NCI-H748 treated with DMSO at 0.1 percent for 48 hours (cell line): ENCODE measurements around the gene ZNF358.
"Not testable (repeated sequence)": the region's sequence is repeated elsewhere in the genome, so short reads cannot be mapped to it uniquely, and the experiment has no call there.

Experiments
- DNase-seq: peaks from one replicate; lab custom pipeline; 2025; lab: John Stamatoyannopoulos, UW

The ZNF358 gene

GRCh38 chr19:7535998-7536695 lies 20.2 kb downstream of the ZNF358 start:
- DNase-seq = no peak

GRCh38 chr19:7538990-7539389 lies 23.1 kb downstream of the ZNF358 start:
- not testable (repeated sequence) for DNase-seq

GRCh38 chr19:7539827-7540425 lies 24.0 kb downstream of the ZNF358 start:
- DNase-seq = no peak

- no peak for DNase-seq
These were observed 25.0 kb downstream of the ZNF358 start for GRCh38 chr19:7540761-7541474.

GRCh38 chr19:7541475-7541824 lies 25.5 kb downstream of the ZNF358 start:
- no peak for DNase-seq

- no peak for DNase-seq
These were observed 26.0 kb downstream of the ZNF358 start for GRCh38 chr19:7541828-7542443.

GRCh38 chr19:7542556-7543348 lies 26.8 kb downstream of the ZNF358 start:
- DNase-seq = no peak

GRCh38 chr19:7544626-7545025 lies 28.7 kb downstream of the ZNF358 start:
- no peak for DNase-seq

GRCh38 chr19:7545300-7545699 lies 29.4 kb downstream of the ZNF358 start:
- no peak for DNase-seq

- DNase-seq = no peak
These were observed 30.0 kb downstream of the ZNF358 start for GRCh38 chr19:7545904-7546303.

- no peak for DNase-seq
These were observed 31.3 kb downstream of the ZNF358 start for GRCh38 chr19:7547159-7547558.

- DNase-seq = no peak
These were observed 33.7 kb downstream of the ZNF358 start for GRCh38 chr19:7549429-7550148.

- DNase-seq = no peak
These were observed 34.4 kb downstream of the ZNF358 start for GRCh38 chr19:7550169-7550770.

GRCh38 chr19:7550987-7551761 lies 35.3 kb downstream of the ZNF358 start:
- DNase-seq = no peak

- DNase-seq = no peak
These were observed 36.9 kb downstream of the ZNF358 start for GRCh38 chr19:7552781-7553180.

GRCh38 chr19:7554565-7554964 lies 38.7 kb downstream of the ZNF358 start:
- DNase-seq = no peak

GRCh38 chr19:7554990-7555864 lies 39.3 kb downstream of the ZNF358 start:
- DNase-seq = no peak

- no peak for DNase-seq
These were observed 40.9 kb downstream of the ZNF358 start for GRCh38 chr19:7556696-7557315.

- no peak for DNase-seq
These were observed 42.8 kb downstream of the ZNF358 start for GRCh38 chr19:7558667-7559066.
